ENCODE measurements around the gene IGSF9B.

DNA sequence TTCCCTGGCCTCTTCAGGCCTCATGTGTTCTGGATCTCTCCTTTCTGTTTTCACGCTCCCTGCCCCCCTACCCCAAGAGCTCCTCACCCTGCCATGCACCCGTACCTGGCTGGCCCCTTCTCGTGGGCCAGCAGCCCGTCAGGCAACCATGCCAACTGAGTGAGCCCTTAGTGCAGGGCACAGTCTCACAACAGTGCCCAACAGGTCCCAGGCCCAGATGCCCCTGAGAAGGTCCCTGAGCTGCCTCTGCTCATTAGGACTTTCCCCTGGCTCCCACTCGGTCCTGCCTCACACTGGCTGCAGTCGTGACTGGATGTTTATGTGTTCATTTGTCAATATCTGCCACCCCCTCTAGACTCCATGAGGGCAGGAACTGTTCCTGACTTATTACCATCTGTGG lies 44.8 kb upstream of the IGSF9B start:
- TF ChIP-seq, protein P1, sequence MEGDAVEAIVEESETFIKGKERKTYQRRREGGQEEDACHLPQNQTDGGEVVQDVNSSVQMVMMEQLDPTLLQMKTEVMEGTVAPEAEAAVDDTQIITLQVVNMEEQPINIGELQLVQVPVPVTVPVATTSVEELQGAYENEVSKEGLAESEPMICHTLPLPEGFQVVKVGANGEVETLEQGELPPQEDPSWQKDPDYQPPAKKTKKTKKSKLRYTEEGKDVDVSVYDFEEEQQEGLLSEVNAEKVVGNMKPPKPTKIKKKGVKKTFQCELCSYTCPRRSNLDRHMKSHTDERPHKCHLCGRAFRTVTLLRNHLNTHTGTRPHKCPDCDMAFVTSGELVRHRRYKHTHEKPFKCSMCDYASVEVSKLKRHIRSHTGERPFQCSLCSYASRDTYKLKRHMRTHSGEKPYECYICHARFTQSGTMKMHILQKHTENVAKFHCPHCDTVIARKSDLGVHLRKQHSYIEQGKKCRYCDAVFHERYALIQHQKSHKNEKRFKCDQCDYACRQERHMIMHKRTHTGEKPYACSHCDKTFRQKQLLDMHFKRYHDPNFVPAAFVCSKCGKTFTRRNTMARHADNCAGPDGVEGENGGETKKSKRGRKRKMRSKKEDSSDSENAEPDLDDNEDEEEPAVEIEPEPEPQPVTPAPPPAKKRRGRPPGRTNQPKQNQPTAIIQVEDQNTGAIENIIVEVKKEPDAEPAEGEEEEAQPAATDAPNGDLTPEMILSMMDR (conservative IDR thresholded peaks at IDR 0.05; ENCODE audit: low read length), result no peak
- no peak for TF ChIP-seq EZH2phosphoT487 (IDR thresholded peaks at IDR 0.05; ENCODE audit: borderline replicate concordance, low read depth, low read length)
